H9 (cell line): ENCODE measurements around the gene WNT3. TPM values are rescaled to one million over a fixed set of nuclear protein-coding genes. Genes with fewer than 3 reads are reported as not detected.

Experiments
- DNase-seq: peaks from one replicate; pipeline ENCODE4 v3.0.0-alpha.2; 2017
- H2AFZ ChIP-seq: one replicate; pipeline ENCODE4 v1.6.1; 2013; ENCODE audit warnings: mild to moderate bottlenecking, low read length, control low read depth, moderate library complexity
- H2AK5ac ChIP-seq: 2 replicates; pipeline ENCODE4 v1.6.1; 2013; ENCODE audit warnings: low read length, control low read depth, mixed read lengths; ENCODE audit not compliant: insufficient read length
- H2BK120ac ChIP-seq: one replicate; pipeline ENCODE4 v1.6.1; 2013; ENCODE audit warnings: low read depth, mild to moderate bottlenecking, low read length, control low read depth, inconsistent platforms; ENCODE audit not compliant: poor library complexity, severe bottlenecking
- H2BK12ac ChIP-seq: 2 replicates; pipeline ENCODE4 v1.6.1; 2013; ENCODE audit warnings: low read length, control low read depth, mixed read lengths, low read depth; ENCODE audit not compliant: insufficient read length
- H2BK15ac ChIP-seq: 2 replicates; pipeline ENCODE4 v1.6.1; 2013; ENCODE audit warnings: low read depth, low read length, control low read depth
- H2BK20ac ChIP-seq: one replicate; pipeline ENCODE4 v1.6.1; 2013; ENCODE audit warnings: low read depth, mild to moderate bottlenecking, low read length, control low read depth, inconsistent platforms; ENCODE audit not compliant: poor library complexity, severe bottlenecking
- H2BK5ac ChIP-seq: 2 replicates; pipeline ENCODE4 v1.6.1; 2013; ENCODE audit warnings: low read length, control low read depth, mixed read lengths; ENCODE audit not compliant: insufficient read length
- H3K14ac ChIP-seq: 2 replicates; pipeline ENCODE4 v1.6.1; 2013; ENCODE audit warnings: low read length, control low read depth; ENCODE audit not compliant: insufficient read depth
- H3K18ac ChIP-seq: 2 replicates; pipeline ENCODE4 v1.6.1; 2013; ENCODE audit warnings: low read depth, mild to moderate bottlenecking, mixed read lengths, low read length, control low read depth; ENCODE audit not compliant: insufficient read length
- H3K23ac ChIP-seq: 2 replicates; pipeline ENCODE4 v1.6.1; 2013; ENCODE audit warnings: low read length, control low read depth, mixed read lengths, low read depth; ENCODE audit not compliant: insufficient read length
- H3K23me2 ChIP-seq: 2 replicates; pipeline ENCODE4 v1.6.1; 2013; ENCODE audit warnings: low read depth, mild to moderate bottlenecking, mixed read lengths, low read length, control low read depth; ENCODE audit not compliant: insufficient read length, poor library complexity, severe bottlenecking
- H3K27ac ChIP-seq: 2 replicates; pipeline ENCODE4 v1.5.1; 2013; ENCODE audit warnings: low read length, control low read depth, mixed read lengths, low read depth; ENCODE audit not compliant: insufficient read length
- H3K27me3 ChIP-seq: 2 replicates; pipeline ENCODE4 v1.6.1; 2013; ENCODE audit warnings: low read length, control low read depth, inconsistent platforms; ENCODE audit not compliant: insufficient read depth
- H3K4ac ChIP-seq: 2 replicates; pipeline ENCODE4 v1.6.1; 2013; ENCODE audit warnings: low read depth, mild to moderate bottlenecking, control low read depth, inconsistent platforms, low read length, moderate library complexity
- H3K4me1 ChIP-seq: 2 replicates; pipeline ENCODE4 v1.6.1; 2013; ENCODE audit warnings: low read length, control low read depth, inconsistent platforms; ENCODE audit not compliant: insufficient read depth
- H3K4me2 ChIP-seq: 2 replicates; pipeline ENCODE4 v1.6.1; 2013; ENCODE audit warnings: low read length, control low read depth, mixed read lengths; ENCODE audit not compliant: insufficient read length, insufficient read depth
- H3K56ac ChIP-seq: 2 replicates; pipeline ENCODE4 v1.6.1; 2013; ENCODE audit warnings: low read depth, mild to moderate bottlenecking, mixed read lengths, low read length, control low read depth; ENCODE audit not compliant: insufficient read length
- H3K79me1 ChIP-seq: 2 replicates; pipeline ENCODE4 v1.6.1; 2013; ENCODE audit warnings: low read depth, mild to moderate bottlenecking, moderate library complexity, low read length, control low read depth, inconsistent platforms; ENCODE audit not compliant: insufficient read depth, poor library complexity, severe bottlenecking
- H3K79me2 ChIP-seq: 2 replicates; pipeline ENCODE4 v1.6.1; 2013; ENCODE audit warnings: low read length, control low read depth, inconsistent platforms; ENCODE audit not compliant: insufficient read depth
- H3K9ac ChIP-seq: 2 replicates; pipeline ENCODE4 v1.6.1; 2013; ENCODE audit warnings: low read length, control low read depth, mixed read lengths; ENCODE audit not compliant: insufficient read length; ENCODE audit errors: extremely low read depth
- H3K9me3 ChIP-seq: one replicate; pipeline ENCODE4 v1.6.1; 2013; ENCODE audit warnings: low read depth, low read length, inconsistent platforms; ENCODE audit not compliant: control insufficient read depth
- H3T11ph ChIP-seq: one replicate; pipeline ENCODE4 v1.6.1; 2013; ENCODE audit warnings: mild to moderate bottlenecking, low read length, control low read depth, inconsistent platforms
- H4K20me1 ChIP-seq: one replicate; pipeline ENCODE4 v1.6.1; 2013; ENCODE audit not compliant: control insufficient read depth, insufficient read length, insufficient read depth
- H4K5ac ChIP-seq: 2 replicates; pipeline ENCODE4 v1.6.1; 2013; ENCODE audit warnings: low read depth, mild to moderate bottlenecking, mixed read lengths, low read length, control low read depth; ENCODE audit not compliant: insufficient read length
- H4K8ac ChIP-seq: replicated peaks from 2 replicates; pipeline ENCODE4 v1.6.1; 2013; ENCODE audit warnings: low read length, control low read depth, mixed read lengths, low read depth; ENCODE audit not compliant: insufficient read length
- H4K91ac ChIP-seq: 2 replicates; pipeline ENCODE4 v1.6.1; 2013; ENCODE audit warnings: low read depth, mild to moderate bottlenecking, moderate library complexity, mixed read lengths, low read length, control low read depth; ENCODE audit not compliant: insufficient read length
- H3K27ac Mint-ChIP-seq, 3 experiments: 2 replicates in 2 of 3; 3 replicates in 1 of 3; pipeline ENCODE4 v1.8.0; 2020 to 2021; ENCODE audit warnings: mixed read lengths in 3 of 3, mild to moderate bottlenecking in 1 of 3, moderate library complexity in 1 of 3
- H3K27me3 Mint-ChIP-seq: 2 replicates; pipeline ENCODE4 v1.8.0; 2021; ENCODE audit warnings: low read depth, mild to moderate bottlenecking, moderate library complexity, mixed read lengths
- H3K36me3 Mint-ChIP-seq, 3 experiments: 2 replicates in 2 of 3; 3 replicates in 1 of 3; pipeline ENCODE4 v1.8.0; 2020 to 2021; ENCODE audit warnings: low read depth in 3 of 3, mixed read lengths in 3 of 3; ENCODE audit not compliant: insufficient read depth in 1 of 3
- H3K4me1 Mint-ChIP-seq, 2 experiments: 2 replicates each; pipeline ENCODE4 v1.8.0; 2020; ENCODE audit warnings: mixed read lengths in 2 of 2
- H3K4me3 Mint-ChIP-seq, 2 experiments: 2 replicates in 1 of 2; 3 replicates in 1 of 2; pipeline ENCODE4 v1.8.0; 2020 to 2021; ENCODE audit warnings: mild to moderate bottlenecking in 2 of 2, mixed read lengths in 2 of 2, moderate library complexity in 1 of 2
- H3K9me3 Mint-ChIP-seq, 2 experiments: 2 replicates in 1 of 2; 3 replicates in 1 of 2; pipeline ENCODE4 v1.8.0; 2020; ENCODE audit warnings: mild to moderate bottlenecking in 2 of 2, mixed read lengths in 2 of 2, moderate library complexity in 1 of 2
- WGBS: extraction: QIAGEN DNeasy Blood & Tissue Kit; methylation state at CpG from one replicate; pipeline ENCODE4 v1.1.7; 2013; ENCODE audit warnings: missing lambda C conversion rate, low lambda C conversion rate, mixed read lengths; ENCODE audit not compliant: insufficient read length; ENCODE audit errors: extremely low coverage; 5-methylcytosine and 5-hydroxymethylcytosine counted together
- total RNA-seq: library from RNA; stranded (reverse); gene quantifications from 2 replicates; pipeline ENCODE4 v1.2.1, GENCODE V29; 2021
- TF ChIP-seq, protein P1 (sequence below): fragments of 200-600 bp; sonication (generic); conservative IDR thresholded peaks from 3 replicates; pipeline ENCODE4 v1.8.0; 2021; ENCODE audit warnings: antibody characterized with exemption, mild to moderate bottlenecking

Gene WNT3
- total RNA-seq, 1 experiment from 2014 or later: 22.4 TPM

DNA sequence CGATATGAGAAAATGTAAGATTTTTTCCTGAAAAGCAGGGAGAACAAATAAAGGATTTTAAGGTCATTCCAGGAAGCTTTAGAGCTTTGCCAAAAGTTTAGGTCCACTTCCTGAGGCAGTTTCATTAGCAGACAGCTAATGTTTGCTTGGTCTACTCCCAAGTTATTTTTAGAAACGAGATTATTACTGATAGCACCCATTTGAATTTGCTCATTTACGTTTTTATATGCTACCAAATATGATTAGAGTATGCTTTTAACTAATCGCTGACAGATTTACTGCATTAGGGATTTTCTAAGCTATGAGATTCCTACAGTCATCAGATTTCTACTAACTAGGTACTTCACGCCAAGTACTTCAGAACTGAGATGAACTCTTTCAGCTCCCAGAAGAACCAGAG is 98.1 kb downstream of the WNT3 start:
- Histone ChIP-seq H3K4me2 (no peak overlapping the region), H2BK120ac (no peak overlapping the region), H3K56ac (no peak overlapping the region), H3K23ac (no peak overlapping the region), H2AFZ (no peak overlapping the region), H3K27ac (no peak overlapping the region), H4K8ac (no peak overlapping the region), H4K5ac (no peak overlapping the region), H3K9ac (no peak overlapping the region), H3K27me3 (no peaks in the 10 kb centered on the region), H3K9me3 (no peaks in the 10 kb centered on the region), H2AK5ac (no peak overlapping the region), H2BK12ac (no peak overlapping the region), H4K20me1 (no peaks in the 10 kb centered on the region), H2BK15ac (no peak overlapping the region), H3K18ac (no peak overlapping the region), H3K4ac (no peak overlapping the region), H4K91ac (no peak overlapping the region), H2BK5ac (no peak overlapping the region), H2BK20ac (no peak overlapping the region), H3K23me2 (no peaks in the 10 kb centered on the region), H3K79me2 (no peaks in the 10 kb centered on the region), H3K79me1 (no peaks in the 10 kb centered on the region), H3K4me1 (no peaks in the 10 kb centered on the region), H3K14ac (no peak overlapping the region), H3T11ph (no peak overlapping the region)
- Mint-ChIP-seq H3K36me3 (peaks cover 0 to 6% (median 2%) of the 10 kb centered on the region in 3 experiments; a peak in 3 of 7 replicates), H3K4me3 (no peak overlapping the region), H3K4me1 (no peaks in the 10 kb centered on the region), H3K9me3 (no peaks in the 10 kb centered on the region), H3K27me3 (no peaks in the 10 kb centered on the region), H3K27ac (no peak overlapping the region; a peak in 1 of 7 replicates)
- no CpG with 5 or more reads among the region's 5 CpGs for WGBS
- TF ChIP-seq, protein P1, sequence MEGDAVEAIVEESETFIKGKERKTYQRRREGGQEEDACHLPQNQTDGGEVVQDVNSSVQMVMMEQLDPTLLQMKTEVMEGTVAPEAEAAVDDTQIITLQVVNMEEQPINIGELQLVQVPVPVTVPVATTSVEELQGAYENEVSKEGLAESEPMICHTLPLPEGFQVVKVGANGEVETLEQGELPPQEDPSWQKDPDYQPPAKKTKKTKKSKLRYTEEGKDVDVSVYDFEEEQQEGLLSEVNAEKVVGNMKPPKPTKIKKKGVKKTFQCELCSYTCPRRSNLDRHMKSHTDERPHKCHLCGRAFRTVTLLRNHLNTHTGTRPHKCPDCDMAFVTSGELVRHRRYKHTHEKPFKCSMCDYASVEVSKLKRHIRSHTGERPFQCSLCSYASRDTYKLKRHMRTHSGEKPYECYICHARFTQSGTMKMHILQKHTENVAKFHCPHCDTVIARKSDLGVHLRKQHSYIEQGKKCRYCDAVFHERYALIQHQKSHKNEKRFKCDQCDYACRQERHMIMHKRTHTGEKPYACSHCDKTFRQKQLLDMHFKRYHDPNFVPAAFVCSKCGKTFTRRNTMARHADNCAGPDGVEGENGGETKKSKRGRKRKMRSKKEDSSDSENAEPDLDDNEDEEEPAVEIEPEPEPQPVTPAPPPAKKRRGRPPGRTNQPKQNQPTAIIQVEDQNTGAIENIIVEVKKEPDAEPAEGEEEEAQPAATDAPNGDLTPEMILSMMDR: no peak
- no peak for DNase-seq
